Measurements from ENCODE around the gene ZNF177.

DNA sequence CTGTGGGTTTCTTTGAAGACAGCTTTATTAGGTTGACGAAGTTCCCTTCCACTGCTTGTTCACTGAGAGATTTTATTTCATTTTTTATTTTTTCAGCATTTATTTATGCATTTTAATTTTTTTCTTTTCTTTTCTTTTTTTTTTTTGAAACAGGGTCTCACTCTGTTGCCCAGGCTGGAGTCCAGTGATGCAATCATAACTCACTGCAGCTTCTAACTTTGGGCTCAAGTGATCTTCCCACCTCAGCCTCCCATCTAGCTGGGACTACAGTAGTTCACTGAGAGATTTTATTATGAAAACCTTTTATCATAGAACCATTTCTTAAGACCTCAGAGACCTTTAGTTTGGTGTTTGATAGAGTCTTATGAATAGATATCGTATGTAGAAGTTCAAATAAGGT lies 10.3 kb upstream of the ZNF177 start:
- TF ChIP-seq, protein P1, sequence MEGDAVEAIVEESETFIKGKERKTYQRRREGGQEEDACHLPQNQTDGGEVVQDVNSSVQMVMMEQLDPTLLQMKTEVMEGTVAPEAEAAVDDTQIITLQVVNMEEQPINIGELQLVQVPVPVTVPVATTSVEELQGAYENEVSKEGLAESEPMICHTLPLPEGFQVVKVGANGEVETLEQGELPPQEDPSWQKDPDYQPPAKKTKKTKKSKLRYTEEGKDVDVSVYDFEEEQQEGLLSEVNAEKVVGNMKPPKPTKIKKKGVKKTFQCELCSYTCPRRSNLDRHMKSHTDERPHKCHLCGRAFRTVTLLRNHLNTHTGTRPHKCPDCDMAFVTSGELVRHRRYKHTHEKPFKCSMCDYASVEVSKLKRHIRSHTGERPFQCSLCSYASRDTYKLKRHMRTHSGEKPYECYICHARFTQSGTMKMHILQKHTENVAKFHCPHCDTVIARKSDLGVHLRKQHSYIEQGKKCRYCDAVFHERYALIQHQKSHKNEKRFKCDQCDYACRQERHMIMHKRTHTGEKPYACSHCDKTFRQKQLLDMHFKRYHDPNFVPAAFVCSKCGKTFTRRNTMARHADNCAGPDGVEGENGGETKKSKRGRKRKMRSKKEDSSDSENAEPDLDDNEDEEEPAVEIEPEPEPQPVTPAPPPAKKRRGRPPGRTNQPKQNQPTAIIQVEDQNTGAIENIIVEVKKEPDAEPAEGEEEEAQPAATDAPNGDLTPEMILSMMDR (IDR thresholded peaks at IDR 0.05; ENCODE audit: low read depth, low read length) = no peak
- no peak for TF ChIP-seq EZH2phosphoT487 (IDR thresholded peaks at IDR 0.05; ENCODE audit: low read depth)
